Gastroesophageal sphincter (tissue), 4 donors: ENCODE data around the gene FREM2. TPM values are rescaled to one million over a fixed set of nuclear protein-coding genes. Genes with fewer than 3 reads are reported as not detected.

Source experiments
- ATAC-seq: fragments of 150-250 bp; one replicate; pipeline ENCODE4 v1.9.1; 2016; ENCODE audit warnings: mild to moderate bottlenecking, moderate library complexity
- H3K27ac ChIP-seq, 4 donors: fragments of 200-600 bp; sonication (generic) in 3 of 4; 1 replicate in 3 of 4; 2 replicates in 1 of 4; pipeline ENCODE4 v1.5.1; 2016 to 2019
- H3K27me3 ChIP-seq: fragments of 200-600 bp; sonication (generic); one replicate; pipeline ENCODE4 v1.5.1; 2019
- H3K36me3 ChIP-seq, 2 donors: fragments of 200-600 bp; sonication (generic); one replicate each; pipeline ENCODE4 v1.5.1; 2019; ENCODE audit warnings: control low read depth in 1 of 2
- H3K4me1 ChIP-seq, 3 donors: fragments of 200-600 bp; sonication (generic); 1 replicate in 2 of 3; 2 replicates in 1 of 3; pipeline ENCODE4 v1.5.1; 2016 to 2019; ENCODE audit warnings: control low read depth in 2 of 3
- H3K4me3 ChIP-seq, 2 donors: fragments of 200-600 bp; sonication (generic); one replicate each; pipeline ENCODE4 v1.5.1; 2019; ENCODE audit warnings: mild to moderate bottlenecking in 1 of 2, moderate library complexity in 1 of 2
- H3K9me3 ChIP-seq, 3 donors: fragments of 200-600 bp; sonication (generic); one replicate each; pipeline ENCODE4 v1.5.1; 2017 to 2019; ENCODE audit warnings: control low read depth in 2 of 3
- EP300 ChIP-seq: sonication (generic); formaldehyde crosslinking; IDR thresholded peaks from one replicate; pipeline ENCODE4 v1.6.1; 2017; ENCODE audit warnings: antibody characterized with exemption, mild to moderate bottlenecking
- POLR2A ChIP-seq, 2 donors: fragments of 450-650 bp; IDR thresholded peaks; one replicate each; pipeline ENCODE4 v1.6.1; 2017; ENCODE audit warnings: antibody characterized with exemption in 2 of 2, mild to moderate bottlenecking in 2 of 2, moderate library complexity in 1 of 2
- POLR2AphosphoS5 ChIP-seq: sonication (generic); formaldehyde crosslinking; IDR thresholded peaks from one replicate; pipeline ENCODE4 v1.6.1; 2017; ENCODE audit warnings: antibody characterized with exemption
- WGBS, 2 donors: methylation state at CpG; one replicate each; pipeline ENCODE4 v1.1.5; 2018; ENCODE audit warnings: low coverage in 1 of 2; 5-methylcytosine and 5-hydroxymethylcytosine counted together
- total RNA-seq, 4 donors: library from RNA; depleted of rRNA; stranded (reverse); fragments of >200 nt; gene quantifications; one replicate each; pipeline ENCODE4 v1.1.0, GENCODE V29; 2016
- TF ChIP-seq, protein P1 (sequence below), 4 experiments: fragments of 200-600 bp in 2 of 4; fragments of 450-650 bp in 2 of 4; sonication (generic) in 1 of 4; IDR thresholded peaks; one replicate each; pipeline ENCODE4 v1.5.1; 2017 to 2019; ENCODE audit warnings: antibody characterized with exemption in 4 of 4, mild to moderate bottlenecking in 2 of 4, moderate library complexity in 2 of 4

Gene FREM2
- total RNA-seq, 4 donors from 2014 or later = 0.19 to 0.40 (median 0.27) TPM; not detected in 1

DNA sequence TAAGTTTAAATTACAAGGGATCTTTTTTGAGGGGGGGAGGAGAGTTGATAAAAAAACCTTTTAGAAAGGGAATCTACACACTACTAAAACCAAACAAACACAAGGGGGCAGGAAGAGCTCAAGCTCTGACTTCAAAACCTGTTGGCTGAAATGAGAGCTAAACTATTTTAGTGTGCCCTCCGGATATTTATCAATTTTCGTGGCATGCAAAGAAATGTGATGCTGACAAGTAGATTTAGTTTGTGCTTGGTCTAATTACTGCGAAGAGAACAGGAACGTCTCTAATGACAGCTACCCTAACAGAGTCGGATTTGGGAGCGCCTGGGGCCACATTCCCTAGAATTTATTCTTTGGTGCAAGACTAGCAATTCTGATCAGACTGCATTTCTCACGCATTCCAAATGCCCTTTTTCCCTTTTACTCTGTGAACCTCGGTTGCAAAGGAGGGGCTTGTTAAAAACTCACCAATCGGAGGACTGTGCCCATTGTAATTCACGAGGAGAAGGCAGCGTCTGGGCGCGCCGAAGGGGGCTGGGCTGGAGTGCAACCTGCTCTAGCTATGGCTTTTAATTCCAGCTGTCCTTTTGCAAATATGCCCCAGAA, 802 bp upstream of the FREM2 start:
- no peaks in the 10 kb centered on the region for H3K9me3 ChIP-seq
- no peak overlapping the region for H3K27ac ChIP-seq
- peaks cover 57% of the 10 kb centered on the region for H3K27me3 ChIP-seq
- H3K4me3 ChIP-seq = peak overlapping the region in 1 of 2 donors; percentile 50
- TF ChIP-seq POLR2A (IDR thresholded peaks at IDR 0.05) = no peak
- TF ChIP-seq, protein P1, sequence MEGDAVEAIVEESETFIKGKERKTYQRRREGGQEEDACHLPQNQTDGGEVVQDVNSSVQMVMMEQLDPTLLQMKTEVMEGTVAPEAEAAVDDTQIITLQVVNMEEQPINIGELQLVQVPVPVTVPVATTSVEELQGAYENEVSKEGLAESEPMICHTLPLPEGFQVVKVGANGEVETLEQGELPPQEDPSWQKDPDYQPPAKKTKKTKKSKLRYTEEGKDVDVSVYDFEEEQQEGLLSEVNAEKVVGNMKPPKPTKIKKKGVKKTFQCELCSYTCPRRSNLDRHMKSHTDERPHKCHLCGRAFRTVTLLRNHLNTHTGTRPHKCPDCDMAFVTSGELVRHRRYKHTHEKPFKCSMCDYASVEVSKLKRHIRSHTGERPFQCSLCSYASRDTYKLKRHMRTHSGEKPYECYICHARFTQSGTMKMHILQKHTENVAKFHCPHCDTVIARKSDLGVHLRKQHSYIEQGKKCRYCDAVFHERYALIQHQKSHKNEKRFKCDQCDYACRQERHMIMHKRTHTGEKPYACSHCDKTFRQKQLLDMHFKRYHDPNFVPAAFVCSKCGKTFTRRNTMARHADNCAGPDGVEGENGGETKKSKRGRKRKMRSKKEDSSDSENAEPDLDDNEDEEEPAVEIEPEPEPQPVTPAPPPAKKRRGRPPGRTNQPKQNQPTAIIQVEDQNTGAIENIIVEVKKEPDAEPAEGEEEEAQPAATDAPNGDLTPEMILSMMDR (IDR thresholded peaks at IDR 0.05) = peak in 2 of 4 experiments; percentile 20 to 33
- ATAC-seq = no peak
- WGBS, 2 donors = 2 to 3% methylated on average over 7 to 14 of the region's 14 CpGs
- H3K36me3 ChIP-seq = no peaks in the 10 kb centered on the region
- peaks cover 0 to 26% (median 6%) of the 10 kb centered on the region in 3 donors for H3K4me1 ChIP-seq

DNA sequence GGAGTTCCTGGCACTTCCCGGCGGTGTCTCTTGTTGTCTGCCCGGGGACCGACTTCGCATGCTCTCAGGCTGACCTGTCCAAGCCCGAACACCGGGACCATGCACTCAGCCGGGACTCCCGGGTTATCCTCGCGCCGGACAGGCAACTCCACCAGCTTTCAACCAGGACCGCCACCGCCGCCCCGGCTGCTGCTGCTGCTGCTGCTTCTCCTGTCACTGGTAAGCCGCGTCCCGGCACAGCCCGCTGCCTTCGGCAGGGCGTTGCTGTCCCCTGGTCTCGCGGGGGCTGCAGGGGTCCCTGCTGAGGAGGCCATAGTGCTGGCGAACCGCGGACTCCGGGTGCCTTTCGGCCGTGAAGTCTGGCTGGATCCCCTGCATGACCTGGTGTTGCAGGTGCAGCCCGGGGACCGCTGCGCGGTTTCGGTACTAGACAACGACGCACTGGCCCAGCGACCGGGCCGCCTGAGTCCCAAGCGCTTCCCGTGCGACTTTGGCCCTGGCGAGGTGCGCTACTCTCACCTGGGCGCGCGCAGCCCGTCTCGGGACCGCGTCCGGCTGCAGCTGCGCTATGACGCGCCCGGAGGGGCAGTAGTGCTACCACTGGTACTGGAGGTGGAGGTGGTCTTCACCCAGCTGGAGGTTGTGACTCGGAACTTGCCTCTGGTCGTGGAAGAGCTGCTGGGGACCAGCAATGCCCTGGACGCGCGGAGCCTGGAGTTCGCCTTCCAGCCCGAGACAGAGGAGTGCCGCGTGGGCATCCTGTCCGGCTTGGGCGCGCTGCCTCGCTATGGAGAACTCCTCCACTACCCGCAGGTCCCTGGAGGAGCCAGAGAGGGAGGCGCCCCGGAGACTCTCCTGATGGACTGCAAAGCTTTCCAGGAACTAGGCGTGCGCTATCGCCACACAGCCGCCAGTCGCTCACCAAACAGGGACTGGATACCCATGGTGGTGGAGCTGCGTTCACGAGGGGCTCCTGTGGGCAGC, 661 bp downstream of the FREM2 start:
- Histone ChIP-seq H3K9me3 (no peaks in the 10 kb centered on the region), H3K27ac (no peak overlapping the region), H3K36me3 (no peaks in the 10 kb centered on the region), H3K27me3 (peaks cover 57% of the 10 kb centered on the region), H3K4me3 (peak overlapping the region; percentile 12 to 50), H3K4me1 (peaks cover 0 to 26% (median 6%) of the 10 kb centered on the region in 3 donors)
- TF ChIP-seq POLR2AphosphoS5 = no peak
- no peak for TF ChIP-seq POLR2A (IDR thresholded peaks at IDR 0.05)
- TF ChIP-seq, protein P1 (IDR thresholded peaks at IDR 0.05) = no peak
- no peak for TF ChIP-seq EP300
- ATAC-seq = peak; percentile 39
- 4% methylated on average over 8 of the region's 80 CpGs; no CpG with 5 or more reads in 1 of the 2 donors for WGBS, 2 donors

DNA sequence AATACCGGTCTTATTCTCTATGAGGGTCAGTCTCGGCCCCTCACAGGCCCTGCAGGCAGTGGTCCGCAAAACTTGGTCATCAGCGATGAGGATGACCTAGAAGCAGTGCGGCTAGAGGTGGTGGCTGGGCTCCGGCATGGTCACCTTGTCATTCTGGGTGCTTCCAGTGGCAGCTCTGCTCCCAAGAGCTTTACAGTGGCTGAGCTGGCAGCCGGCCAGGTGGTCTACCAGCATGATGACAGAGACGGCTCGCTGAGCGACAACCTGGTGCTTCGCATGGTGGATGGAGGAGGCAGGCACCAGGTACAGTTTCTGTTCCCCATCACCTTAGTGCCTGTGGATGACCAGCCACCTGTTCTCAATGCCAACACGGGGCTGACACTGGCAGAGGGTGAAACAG, 1.8 kb downstream of the FREM2 start:
- TF ChIP-seq EP300 (no peak), POLR2A (IDR thresholded peaks at IDR 0.05) (no peak), POLR2AphosphoS5 (no peak)
- TF ChIP-seq, protein P1 (IDR thresholded peaks at IDR 0.05) = no peak
- Histone ChIP-seq H3K4me1 (peaks cover 0 to 26% (median 6%) of the 10 kb centered on the region in 3 donors), H3K4me3 (no peak overlapping the region), H3K9me3 (no peaks in the 10 kb centered on the region), H3K36me3 (no peaks in the 10 kb centered on the region), H3K27ac (no peak overlapping the region), H3K27me3 (peaks cover 52% of the 10 kb centered on the region)
- WGBS, 2 donors = 80 to 100% methylated on average over 1 to 2 of the region's 12 CpGs
- no peak for ATAC-seq

DNA sequence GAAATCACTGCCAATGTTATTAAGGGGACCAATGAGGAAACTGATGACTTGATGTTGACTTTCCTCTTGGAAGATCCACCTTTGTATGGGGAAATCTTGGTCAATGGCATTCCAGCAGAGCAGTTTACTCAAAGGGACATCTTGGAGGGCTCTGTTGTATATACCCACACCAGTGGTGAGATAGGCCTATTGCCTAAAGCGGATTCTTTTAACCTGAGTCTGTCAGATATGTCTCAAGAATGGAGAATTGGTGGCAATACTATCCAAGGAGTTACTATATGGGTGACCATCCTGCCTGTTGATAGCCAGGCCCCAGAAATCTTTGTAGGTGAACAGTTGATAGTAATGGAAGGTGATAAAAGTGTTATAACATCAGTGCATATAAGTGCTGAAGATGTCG, 3.4 kb downstream of the FREM2 start:
- ATAC-seq = no peak
- no peak overlapping the region for H3K27ac ChIP-seq
- H3K27me3 ChIP-seq = peaks cover 37% of the 10 kb centered on the region
- peaks cover 0 to 26% (median 6%) of the 10 kb centered on the region in 3 donors for H3K4me1 ChIP-seq
- TF ChIP-seq, protein P1 (IDR thresholded peaks at IDR 0.05) = no peak
- TF ChIP-seq POLR2AphosphoS5 (no peak), POLR2A (IDR thresholded peaks at IDR 0.05) (no peak), EP300 (no peak)
- no peaks in the 10 kb centered on the region for H3K36me3 ChIP-seq
- H3K4me3 ChIP-seq = no peak overlapping the region
- WGBS, 2 donors = 100% methylated on average over 1 of the region's 2 CpGs
- H3K9me3 ChIP-seq = no peaks in the 10 kb centered on the region
